IPS-18c (cell line): ENCODE results near the gene ADARB1.

ENCODE experiments used
- H3K4me3 ChIP-seq: 2 replicates; pipeline ENCODE4 v1.7.0; 2013; ENCODE audit warnings: low read depth, mild to moderate bottlenecking, low read length, moderate library complexity; ENCODE audit not compliant: insufficient read depth
- H3K9me3 ChIP-seq: one replicate; pipeline ENCODE4 v1.6.1; 2013; ENCODE audit warnings: mild to moderate bottlenecking, low read length, moderate library complexity; ENCODE audit not compliant: control insufficient read depth, insufficient read depth

The ADARB1 gene

GRCh38 chr21:45158491-45159423 is 84.4 kb downstream of the ADARB1 start:
- Histone ChIP-seq H3K4me3 (no peak overlapping the region), H3K9me3 (no peaks in the 10 kb centered on the region)

- H3K4me3 ChIP-seq: no peak overlapping the region
- H3K9me3 ChIP-seq: no peaks in the 10 kb centered on the region
These were observed 85.8 kb downstream of the ADARB1 start for GRCh38 chr21:45160198-45160597.

GRCh38 chr21:45161038-45161945 is 86.9 kb downstream of the ADARB1 start:
- Histone ChIP-seq H3K4me3 (no peak overlapping the region), H3K9me3 (no peaks in the 10 kb centered on the region)

DNA sequence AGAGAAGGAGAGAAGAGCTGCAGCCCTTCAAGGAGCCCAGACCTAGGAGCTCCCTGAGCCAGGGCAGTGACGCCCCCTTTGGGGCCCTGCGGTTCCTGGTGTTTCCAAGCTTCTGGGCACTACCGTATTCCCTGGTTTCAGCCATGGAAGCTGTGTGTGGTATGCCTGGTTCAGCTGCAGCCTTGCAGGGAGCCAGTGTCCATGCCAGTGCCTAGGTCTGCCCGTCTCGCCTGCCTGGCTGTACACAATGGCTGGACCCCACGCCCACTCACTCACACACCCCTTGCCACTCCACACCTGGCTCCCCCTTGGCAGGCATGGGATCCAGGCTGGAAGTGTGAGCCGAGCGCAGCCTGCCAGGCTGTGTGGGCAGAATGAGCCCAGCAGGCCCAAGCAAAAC is 87.7 kb downstream of the ADARB1 start:
- no peaks in the 10 kb centered on the region for H3K9me3 ChIP-seq
- H3K4me3 ChIP-seq: no peak overlapping the region

DNA sequence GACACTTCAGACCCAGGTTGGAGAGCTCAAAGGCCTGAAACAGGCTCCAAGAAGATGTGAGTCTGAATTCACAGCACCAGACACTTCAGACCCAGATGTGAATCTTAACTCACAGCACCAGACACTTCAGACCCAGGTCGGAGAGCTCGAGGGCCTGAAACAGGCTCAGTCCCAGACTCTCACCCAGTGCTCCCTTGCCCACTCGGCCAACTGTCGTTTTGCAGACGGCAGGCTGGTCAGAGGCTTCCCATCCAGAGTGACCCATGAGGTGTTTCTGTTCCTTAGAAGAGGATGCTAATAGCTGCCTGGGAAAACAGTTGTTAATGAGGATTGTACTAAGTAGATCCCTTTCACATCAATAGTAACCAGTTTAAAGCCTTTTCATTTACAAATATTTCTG is 88.4 kb downstream of the ADARB1 start:
- no peak overlapping the region for H3K4me3 ChIP-seq

GRCh38 chr21:45163413-45164123 is 89.2 kb downstream of the ADARB1 start:
- no peaks in the 10 kb centered on the region for H3K9me3 ChIP-seq
- no peak overlapping the region for H3K4me3 ChIP-seq

More for the DNA sequence above, 88.4 kb downstream of the ADARB1 start:
- H3K9me3 ChIP-seq: no peaks in the 10 kb centered on the region

DNA sequence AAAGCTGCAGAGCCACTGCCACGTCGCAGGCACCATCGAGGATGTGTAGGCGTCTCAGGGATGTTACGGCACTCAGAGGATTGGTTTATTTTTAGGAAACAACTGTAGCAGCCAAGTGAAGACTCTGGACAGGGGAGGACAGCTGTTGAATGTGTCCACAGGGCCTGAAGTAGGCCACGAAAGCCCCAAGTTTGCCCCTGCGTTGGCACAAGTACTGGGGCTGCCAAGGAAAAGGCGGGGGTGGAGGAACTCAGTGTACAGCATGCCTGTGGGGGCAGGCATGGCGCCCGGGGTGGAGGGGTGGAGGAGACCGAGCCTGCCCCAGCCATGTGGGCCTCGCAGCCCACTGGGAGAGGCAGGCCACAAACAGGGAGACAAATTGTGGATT is 89.7 kb downstream of the ADARB1 start:
- Histone ChIP-seq H3K9me3 (no peaks in the 10 kb centered on the region), H3K4me3 (no peak overlapping the region)

- Histone ChIP-seq H3K9me3 (no peaks in the 10 kb centered on the region), H3K4me3 (no peak overlapping the region)
These were observed 90.5 kb downstream of the ADARB1 start for GRCh38 chr21:45164838-45165237.

- Histone ChIP-seq H3K9me3 (no peaks in the 10 kb centered on the region), H3K4me3 (no peak overlapping the region)
These were observed 92.6 kb downstream of the ADARB1 start for GRCh38 chr21:45166931-45167330.

DNA sequence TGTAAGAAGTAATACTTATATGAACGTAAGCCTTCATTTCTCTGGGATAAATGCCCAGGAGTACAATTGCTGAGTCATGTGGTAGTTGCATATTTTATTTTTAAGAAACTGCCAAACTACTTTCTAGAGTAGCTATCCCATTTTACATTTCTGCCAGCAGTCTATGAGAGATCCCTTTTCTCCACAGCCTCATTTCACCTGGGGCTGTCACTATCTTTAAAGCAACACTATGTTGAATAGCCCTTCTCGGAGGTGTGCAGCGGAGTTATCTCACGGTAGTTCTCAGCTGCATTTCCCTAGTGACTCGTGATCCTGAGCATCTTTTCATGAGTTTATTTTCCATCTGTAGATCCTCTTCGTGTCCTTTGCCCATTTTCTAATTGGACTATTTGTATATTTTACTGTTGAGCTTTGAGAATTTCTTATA is 93.4 kb downstream of the ADARB1 start:
- Histone ChIP-seq H3K4me3 (no peak overlapping the region), H3K9me3 (no peaks in the 10 kb centered on the region)

GRCh38 chr21:45168522-45168921 is 94.1 kb downstream of the ADARB1 start:
- no peak overlapping the region for H3K4me3 ChIP-seq

DNA sequence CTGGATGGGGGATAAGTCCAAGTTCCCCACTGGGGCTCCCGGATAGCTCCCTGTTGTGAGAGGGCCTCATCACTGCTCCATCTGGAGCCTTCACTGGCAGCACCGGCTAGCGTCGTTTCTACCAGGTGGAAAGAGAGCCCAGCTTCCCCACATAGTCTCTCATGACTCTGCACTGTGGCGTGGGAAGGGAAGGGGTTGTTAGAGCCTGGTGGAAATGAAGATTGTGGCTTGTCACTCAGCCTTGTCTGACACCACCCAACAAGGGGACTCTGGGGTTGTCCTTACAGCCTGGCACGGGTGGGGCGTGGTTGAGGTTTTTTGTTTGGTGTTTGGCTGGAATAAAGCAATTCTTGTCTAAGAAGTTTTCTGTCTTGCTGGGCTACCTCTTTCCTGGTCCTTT is 94.6 kb downstream of the ADARB1 start:
- H3K9me3 ChIP-seq: no peaks in the 10 kb centered on the region
- no peak overlapping the region for H3K4me3 ChIP-seq

More at GRCh38 chr21:45168522-45168921, 94.1 kb downstream of the ADARB1 start:
- no peaks in the 10 kb centered on the region for H3K9me3 ChIP-seq

- H3K9me3 ChIP-seq: no peaks in the 10 kb centered on the region
- no peak overlapping the region for H3K4me3 ChIP-seq
These were observed 95.3 kb downstream of the ADARB1 start for GRCh38 chr21:45169682-45170081.

GRCh38 chr21:45170987-45171386 is 96.6 kb downstream of the ADARB1 start:
- H3K4me3 ChIP-seq: no peak overlapping the region

GRCh38 chr21:45172420-45172819 is 98.0 kb downstream of the ADARB1 start:
- H3K4me3 ChIP-seq: no peak overlapping the region
- H3K9me3 ChIP-seq: no peaks in the 10 kb centered on the region

More at GRCh38 chr21:45170987-45171386, 96.6 kb downstream of the ADARB1 start:
- no peaks in the 10 kb centered on the region for H3K9me3 ChIP-seq

DNA sequence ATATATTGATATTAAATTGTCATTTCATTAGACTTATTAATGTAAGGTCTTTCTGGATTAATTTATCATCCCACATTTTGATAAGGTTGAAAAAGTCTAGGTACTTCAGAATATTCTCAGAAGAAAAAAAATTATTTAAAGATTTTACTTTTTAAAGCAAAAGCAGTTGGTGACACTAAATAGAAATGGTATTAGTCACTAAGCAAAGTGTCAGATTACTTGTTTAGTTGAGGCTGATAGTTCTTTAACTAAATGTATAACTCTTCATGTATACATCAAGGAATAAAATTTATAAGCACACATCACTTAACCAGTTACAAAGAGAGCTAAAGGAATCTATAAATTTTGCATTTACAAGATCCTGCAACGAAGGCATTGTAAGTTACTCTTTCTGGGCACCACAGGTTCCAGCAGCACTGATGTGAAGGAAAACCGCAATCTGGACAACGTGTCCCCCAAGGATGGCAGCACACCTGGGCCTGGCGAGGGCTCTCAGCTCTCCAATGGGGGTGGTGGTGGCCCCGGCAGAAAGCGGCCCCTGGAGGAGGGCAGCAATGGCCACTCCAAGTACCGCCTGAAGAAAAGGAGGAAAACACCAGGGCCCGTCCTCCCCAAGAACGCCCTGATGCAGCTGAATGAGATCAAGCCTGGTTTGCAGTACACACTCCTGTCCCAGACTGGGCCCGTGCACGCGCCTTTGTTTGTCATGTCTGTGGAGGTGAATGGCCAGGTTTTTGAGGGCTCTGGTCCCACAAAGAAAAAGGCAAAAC is 101.1 kb downstream of the ADARB1 start:
- Histone ChIP-seq H3K4me3 (no peak overlapping the region), H3K9me3 (no peaks in the 10 kb centered on the region)

- H3K9me3 ChIP-seq: no peaks in the 10 kb centered on the region
These were observed 101.8 kb downstream of the ADARB1 start for GRCh38 chr21:45176141-45176540.

More at GRCh38 chr21:45176141-45176540, 101.8 kb downstream of the ADARB1 start:
- H3K4me3 ChIP-seq: no peak overlapping the region
